ENCODE measurements around the gene ZEB2.

Gene ZEB2

GRCh38 chr2:144516981-144517865, 2.7 kb downstream of the ZEB2 start:
- peak in 1 of 2 experiments; percentile 51 for DNase-seq (ENCODE audit: low read depth in 1 of 2, low spot score in 1 of 2)
- TF ChIP-seq POLR2AphosphoS5 (IDR thresholded peaks at IDR 0.05; ENCODE audit: low read depth) = peak; percentile 73
- TF ChIP-seq SPI1 (IDR thresholded peaks at IDR 0.05; ENCODE audit: borderline replicate concordance, low read depth) = 0 out of 2 replicates have a peak, but pooled peaks have one; percentile 0
- no peak for TF ChIP-seq CTCF (IDR thresholded peaks at IDR 0.05; ENCODE audit: insufficient read depth, low read length)
- TF ChIP-seq GABPA (IDR thresholded peaks at IDR 0.05; ENCODE audit: low read depth) = no peak
- TF ChIP-seq, protein P1, sequence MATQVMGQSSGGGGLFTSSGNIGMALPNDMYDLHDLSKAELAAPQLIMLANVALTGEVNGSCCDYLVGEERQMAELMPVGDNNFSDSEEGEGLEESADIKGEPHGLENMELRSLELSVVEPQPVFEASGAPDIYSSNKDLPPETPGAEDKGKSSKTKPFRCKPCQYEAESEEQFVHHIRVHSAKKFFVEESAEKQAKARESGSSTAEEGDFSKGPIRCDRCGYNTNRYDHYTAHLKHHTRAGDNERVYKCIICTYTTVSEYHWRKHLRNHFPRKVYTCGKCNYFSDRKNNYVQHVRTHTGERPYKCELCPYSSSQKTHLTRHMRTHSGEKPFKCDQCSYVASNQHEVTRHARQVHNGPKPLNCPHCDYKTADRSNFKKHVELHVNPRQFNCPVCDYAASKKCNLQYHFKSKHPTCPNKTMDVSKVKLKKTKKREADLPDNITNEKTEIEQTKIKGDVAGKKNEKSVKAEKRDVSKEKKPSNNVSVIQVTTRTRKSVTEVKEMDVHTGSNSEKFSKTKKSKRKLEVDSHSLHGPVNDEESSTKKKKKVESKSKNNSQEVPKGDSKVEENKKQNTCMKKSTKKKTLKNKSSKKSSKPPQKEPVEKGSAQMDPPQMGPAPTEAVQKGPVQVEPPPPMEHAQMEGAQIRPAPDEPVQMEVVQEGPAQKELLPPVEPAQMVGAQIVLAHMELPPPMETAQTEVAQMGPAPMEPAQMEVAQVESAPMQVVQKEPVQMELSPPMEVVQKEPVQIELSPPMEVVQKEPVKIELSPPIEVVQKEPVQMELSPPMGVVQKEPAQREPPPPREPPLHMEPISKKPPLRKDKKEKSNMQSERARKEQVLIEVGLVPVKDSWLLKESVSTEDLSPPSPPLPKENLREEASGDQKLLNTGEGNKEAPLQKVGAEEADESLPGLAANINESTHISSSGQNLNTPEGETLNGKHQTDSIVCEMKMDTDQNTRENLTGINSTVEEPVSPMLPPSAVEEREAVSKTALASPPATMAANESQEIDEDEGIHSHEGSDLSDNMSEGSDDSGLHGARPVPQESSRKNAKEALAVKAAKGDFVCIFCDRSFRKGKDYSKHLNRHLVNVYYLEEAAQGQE (IDR thresholded peaks at IDR 0.05; ENCODE audit: insufficient replicate concordance, low read depth) = no peak
- Histone ChIP-seq H3K4me3 (replicated peaks; ENCODE audit: insufficient read depth, low read length) (peak overlapping the region; percentile 62), H3K27me3 (ENCODE audit: insufficient read depth, poor library complexity, severe bottlenecking) (no peaks in the 10 kb centered on the region), H3K27ac (replicated peaks) (peak overlapping the region; percentile 98)

DNA sequence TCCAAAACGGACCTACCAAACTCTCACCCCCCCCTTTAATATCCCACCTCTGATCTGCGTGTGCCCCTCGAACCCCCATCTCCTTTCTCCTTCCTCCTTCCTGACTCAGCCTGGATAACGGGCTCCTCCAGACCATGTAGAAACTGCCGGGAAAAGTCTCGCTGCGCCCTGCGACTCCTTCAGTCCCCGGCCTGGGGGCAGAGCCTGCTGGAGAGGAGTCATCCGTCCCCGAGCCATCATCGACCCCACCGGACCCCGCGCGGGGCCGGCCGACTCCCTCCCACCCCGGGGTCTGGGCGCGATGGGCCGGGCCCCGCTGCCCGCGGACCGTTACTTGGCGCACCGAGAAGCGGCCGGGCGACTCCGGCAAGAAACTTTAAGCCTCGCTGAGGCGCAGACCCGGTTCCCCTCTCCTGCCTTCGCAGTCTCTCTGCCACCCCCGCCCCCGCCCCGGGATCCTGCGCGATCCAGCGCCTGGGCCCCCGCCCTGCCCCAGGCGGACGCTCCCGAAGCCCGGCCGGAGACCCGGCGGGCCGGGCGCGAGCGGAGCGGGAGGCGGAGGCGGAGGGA, 3.4 kb downstream of the ZEB2 start:
- DNase-seq (ENCODE audit: low read depth in 1 of 2, low spot score in 1 of 2) = no peak
- peak overlapping the region; percentile 95 for H3K27ac ChIP-seq (replicated peaks)
- peak overlapping the region; percentile 43 for H3K4me3 ChIP-seq (replicated peaks; ENCODE audit: insufficient read depth, low read length)
- TF ChIP-seq CTCF (IDR thresholded peaks at IDR 0.05; ENCODE audit: insufficient read depth, low read length) (no peak), SPI1 (IDR thresholded peaks at IDR 0.05; ENCODE audit: borderline replicate concordance, low read depth) (0 out of 2 replicates have a peak, but pooled peaks have one; percentile 1)
- H3K27me3 ChIP-seq (ENCODE audit: insufficient read depth, poor library complexity, severe bottlenecking) = no peaks in the 10 kb centered on the region

DNA sequence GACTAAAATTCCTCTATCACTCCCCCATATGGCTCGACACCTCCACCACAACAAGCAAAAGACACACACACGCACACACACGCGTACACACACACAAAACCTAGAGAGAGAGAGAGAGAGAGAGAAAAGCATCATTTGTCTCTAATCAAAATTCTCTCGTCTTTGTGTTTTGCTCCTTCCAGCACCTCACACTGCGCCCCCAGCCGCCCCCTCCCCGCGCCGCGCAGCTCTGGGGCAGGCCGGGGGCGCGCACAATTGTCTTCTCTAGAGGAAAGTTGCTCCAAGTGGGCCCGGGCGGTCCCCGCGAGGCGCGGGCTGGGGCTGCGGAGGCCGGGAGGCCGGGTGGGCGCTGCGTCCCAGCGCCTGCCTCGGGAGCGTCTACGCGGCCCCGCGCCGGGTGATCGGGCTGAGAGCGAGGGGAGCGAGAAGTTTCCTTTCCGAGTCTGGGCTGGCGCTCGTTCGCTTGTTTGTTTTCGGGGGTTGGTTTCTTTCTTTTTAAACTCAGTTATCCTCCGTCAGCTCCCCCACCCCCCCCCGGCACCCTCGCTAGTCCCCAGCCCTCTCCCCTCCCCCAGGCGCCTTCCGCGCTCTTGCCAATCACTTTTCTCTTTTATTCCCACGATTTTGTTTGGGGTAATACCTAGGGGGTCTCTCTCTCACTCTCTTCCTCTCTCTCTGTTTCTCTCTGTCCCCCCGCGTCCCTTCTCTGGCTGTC, 4.1 kb downstream of the ZEB2 start:
- Histone ChIP-seq H3K27me3 (ENCODE audit: insufficient read depth, poor library complexity, severe bottlenecking) (no peaks in the 10 kb centered on the region), H3K4me3 (replicated peaks; ENCODE audit: insufficient read depth, low read length) (peak overlapping the region; percentile 43), H3K27ac (replicated peaks) (peak overlapping the region; percentile 95)
- TF ChIP-seq SPI1 (IDR thresholded peaks at IDR 0.05; ENCODE audit: borderline replicate concordance, low read depth) (no peak), POLR2AphosphoS5 (IDR thresholded peaks at IDR 0.05; ENCODE audit: low read depth) (peak; percentile 43)
- TF ChIP-seq, protein P1 (IDR thresholded peaks at IDR 0.05; ENCODE audit: insufficient replicate concordance, low read depth) = no peak
- no peak for DNase-seq (ENCODE audit: low read depth in 1 of 2, low spot score in 1 of 2)

Data from HL-60 (cell line).